ENCODE measurements around the gene NRP1. TPM values are rescaled to one million over a fixed set of nuclear protein-coding genes. Genes with fewer than 3 reads are reported as not detected.

Gene NRP1
- polyA plus RNA-seq, 3 donors, result 149 to 166 (median 158) TPM

DNA sequence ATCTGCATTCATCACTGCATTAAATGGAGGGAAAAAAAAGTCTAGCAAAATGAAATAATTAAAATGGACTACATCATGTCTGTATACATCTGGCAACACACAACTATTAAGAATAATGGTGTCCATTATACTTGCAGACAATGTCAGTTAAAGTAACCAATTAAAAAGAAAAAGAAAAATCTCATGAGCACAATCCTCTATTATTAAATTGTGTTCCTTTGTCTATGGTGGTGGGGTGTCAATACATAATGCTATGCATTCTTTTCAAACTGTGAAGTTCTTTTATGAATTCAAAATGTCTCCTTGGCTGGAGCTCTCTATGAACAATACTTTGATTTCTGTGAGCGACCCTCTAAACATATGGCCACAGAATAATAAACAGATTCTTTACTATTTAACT lies 63.5 kb downstream of the NRP1 start:
- DNase-seq, result no peak

DNA sequence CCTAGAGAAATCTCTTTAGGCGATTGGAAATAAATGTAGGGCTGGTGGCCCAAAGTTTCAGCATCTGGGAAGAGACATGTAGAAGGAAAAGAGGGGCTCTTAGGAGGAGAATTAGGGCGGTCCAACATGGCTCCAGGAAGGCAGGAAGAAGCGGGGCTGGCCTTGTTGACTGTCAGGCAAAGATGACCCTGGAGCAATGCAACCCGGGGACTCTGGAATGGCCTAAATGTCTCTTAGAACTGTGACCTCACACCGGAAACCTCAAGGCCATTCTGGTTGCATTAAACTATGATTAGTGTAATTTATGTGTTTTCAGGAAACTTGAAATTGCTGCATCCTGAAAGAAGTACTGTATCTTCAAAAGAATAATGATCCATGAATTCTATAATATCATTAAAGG lies 66.8 kb downstream of the NRP1 start:
- DNase-seq, result no peak

DNA sequence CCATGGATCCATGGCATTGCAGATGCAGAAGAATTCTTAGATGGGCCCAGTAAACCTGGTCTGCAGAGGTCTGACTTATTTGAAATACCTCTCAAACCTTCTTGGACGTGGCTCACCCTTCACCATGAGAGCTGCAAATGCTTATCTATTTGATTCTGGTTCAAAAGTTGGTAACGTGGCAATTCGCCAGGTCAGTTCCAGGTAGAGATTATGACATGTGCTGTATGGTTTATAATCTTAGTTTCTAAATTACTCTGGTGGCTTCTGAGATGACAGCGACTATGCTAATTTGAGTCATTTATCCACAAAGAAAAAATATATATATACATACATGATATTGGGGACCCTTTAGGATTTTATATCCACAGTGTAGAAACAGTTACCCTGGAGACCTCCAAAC lies 68.8 kb downstream of the NRP1 start:
- no peak for DNase-seq

DNA sequence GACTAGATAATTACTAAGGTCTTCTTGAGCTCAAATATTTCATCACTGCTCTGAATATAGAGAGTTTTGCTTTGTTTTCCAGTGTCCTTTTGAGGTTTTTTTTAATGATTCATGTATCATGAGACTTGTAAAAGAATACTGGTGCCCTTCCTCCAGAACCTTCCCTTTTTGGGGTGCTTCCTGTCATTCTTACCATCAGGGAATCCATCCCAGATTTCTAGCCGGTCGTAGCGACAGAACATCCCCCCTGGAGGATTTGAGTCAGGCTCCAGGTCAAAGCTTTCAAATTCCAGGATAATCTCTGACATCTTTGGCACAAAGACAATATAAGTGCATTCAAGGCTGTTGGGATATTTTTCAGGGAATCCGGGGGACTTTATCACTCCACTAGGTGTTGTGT lies 71.0 kb downstream of the NRP1 start:
- DNase-seq, result no peak

DNA sequence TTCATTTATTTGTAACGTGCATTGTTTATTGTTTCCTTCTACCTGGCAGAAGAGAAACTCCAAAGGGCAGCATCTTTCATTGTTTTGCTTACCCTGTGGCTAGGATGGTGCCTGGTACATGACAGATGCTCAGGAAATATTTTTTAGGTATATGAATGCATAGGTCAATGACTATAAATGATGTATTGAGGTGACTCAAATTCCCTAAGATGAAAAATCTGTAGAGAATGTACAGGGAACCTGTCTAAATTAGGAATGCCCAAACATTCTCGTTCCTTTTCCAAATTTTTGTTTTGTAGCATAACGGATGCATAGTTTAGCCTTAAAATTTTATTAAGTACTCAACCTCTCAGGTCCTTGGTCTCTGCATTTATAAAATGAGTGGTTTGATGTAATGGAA lies 71.6 kb downstream of the NRP1 start:
- DNase-seq, result no peak

DNA sequence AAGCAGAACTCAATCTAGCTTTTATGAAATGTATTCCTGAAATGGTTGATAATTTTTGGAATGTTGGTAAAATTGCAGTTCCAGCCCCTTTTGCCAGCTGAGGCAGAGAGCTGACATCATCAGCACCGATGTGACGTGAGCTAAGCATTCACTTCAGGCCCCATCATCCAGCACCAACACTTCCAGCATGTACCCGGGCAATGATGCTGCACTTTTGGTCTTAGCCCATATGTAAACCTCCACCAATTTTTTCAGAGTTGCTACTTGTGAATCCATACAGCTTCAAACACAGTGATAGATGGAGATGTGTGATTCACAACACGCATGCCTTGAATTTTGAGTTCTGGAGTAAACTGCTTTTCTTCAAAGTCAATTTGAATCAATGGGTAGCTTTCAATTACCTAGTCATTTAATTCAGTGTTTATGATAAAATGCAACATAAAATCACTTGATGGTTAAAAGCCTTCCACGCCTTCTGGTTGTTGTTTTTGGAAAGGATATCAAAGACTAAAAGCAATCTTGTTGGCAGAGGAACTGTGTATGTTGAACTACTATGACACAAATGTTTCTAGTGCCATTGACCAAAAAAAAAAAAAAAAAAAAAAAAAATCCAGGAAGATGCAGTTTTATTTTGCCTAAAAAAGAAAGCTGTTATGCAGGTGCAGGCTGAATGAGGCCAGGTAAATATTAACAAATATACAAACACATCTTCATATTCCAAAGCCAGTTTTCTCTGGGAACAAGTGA lies 73.9 kb downstream of the NRP1 start:
- no peak for DNase-seq

DNA sequence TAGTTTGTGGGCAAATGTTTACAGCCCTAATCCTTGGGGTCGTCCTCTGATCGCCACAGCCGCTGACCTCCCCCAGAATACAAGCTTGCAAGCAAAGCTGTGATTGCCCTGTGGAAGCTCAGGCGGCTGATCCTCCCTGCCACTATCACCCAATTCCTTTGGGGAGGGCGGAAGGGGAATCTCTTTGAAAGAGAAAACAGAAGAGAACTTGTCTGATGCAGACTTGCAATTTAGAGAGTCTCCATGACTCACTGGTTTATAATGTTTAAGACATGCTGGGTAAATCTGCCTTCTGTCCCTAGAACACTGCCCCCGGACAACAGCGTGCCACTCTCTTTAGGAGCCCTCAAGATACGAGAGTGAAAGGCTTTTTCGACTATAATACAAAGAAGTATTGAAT lies 75.5 kb downstream of the NRP1 start:
- DNase-seq, result no peak

DNA sequence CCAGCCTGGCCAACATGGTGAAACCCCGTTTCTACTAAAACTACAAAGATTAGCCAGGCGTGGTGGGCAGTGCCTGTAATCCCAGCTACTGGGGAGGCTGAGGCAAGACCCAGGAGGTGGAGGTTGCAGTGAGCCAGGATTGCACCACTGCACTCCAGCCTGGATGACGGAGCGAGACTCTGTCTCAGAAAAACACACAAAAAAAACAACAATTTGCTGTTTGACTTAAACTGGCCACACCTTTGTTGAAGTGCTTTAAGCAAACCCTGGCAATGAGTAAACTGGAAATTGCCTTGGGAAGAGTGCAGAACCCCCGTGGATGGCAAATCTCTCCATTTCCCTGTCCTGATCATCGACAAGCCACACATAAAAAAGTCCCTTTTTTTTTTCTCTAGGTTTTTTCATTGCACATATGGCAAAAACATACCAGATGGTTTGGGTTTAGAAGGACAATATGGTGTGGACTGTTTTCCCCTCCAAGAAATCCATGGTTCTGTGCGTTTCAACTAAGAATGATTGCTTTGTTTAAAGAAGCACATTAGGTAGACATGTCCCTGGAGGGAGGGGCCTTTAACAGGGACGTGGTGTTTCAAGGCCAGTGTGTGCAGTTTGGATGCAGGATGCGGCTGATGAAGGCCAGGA lies 76.9 kb downstream of the NRP1 start:
- DNase-seq, result no peak

DNA sequence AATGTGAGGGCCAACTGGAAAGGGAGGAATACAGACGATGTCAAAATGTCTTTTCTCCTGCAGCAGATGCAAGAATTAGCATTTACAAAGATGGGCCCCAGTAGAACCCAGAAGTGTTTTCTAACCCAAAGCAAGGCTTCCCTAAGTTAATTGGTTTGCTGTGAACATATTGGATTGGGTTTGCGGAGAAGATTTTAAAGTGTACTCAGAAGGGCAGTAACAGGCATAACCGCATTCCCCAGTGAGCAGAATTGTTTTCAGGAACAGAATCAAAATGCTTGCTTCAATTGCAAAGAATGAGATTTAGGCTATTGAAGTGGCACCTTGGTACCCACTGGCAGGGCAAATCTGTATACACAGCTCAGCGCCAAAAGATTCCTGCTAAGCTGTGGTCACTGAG lies 78.0 kb downstream of the NRP1 start:
- no peak for DNase-seq

DNA sequence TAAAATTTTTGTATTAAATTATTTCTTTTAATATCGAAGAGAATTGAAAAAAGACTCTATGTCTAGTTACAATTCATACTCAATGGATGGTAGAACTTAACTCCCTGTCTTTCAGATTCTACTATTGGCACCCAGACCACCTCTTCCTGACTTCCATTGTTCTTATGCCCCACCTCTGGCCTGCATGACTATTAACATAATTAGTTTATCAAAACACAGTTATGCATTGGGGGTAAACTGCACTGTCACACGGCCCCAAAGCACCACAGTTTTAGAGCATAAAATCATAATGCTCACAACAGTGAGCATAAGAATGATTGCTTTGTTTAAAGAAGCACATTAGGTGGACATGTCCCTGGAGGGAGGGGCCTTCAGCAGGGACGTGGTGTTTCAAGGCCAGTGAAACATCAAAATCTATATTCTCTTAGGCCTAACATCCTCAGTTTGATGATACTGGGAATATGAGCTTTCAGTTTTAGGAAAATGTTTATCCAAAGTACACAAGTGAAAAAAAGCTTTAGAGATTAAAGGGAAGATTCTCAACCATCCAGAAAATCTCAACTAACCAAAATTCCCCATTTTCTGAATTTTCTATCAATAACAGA lies 79.8 kb downstream of the NRP1 start:
- DNase-seq, result no peak

DNA sequence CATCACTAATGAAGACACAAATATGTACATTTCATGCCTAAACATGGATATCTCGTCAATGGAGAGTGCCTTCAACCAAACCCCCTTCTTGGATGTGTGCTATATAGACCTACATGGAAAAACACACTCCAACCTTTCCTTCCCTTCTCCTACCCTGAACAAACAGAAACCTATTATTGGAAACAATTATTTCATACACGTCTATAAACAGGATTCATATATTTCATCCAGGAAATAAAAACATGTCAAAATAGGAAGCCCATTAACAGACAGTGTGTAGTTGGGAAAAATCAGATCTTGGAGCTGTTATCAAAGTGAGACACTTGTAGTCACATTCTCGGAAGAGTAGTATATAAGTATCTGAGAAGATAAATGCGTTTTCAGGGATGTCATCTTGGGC lies 81.1 kb downstream of the NRP1 start:
- DNase-seq, result no peak

DNA sequence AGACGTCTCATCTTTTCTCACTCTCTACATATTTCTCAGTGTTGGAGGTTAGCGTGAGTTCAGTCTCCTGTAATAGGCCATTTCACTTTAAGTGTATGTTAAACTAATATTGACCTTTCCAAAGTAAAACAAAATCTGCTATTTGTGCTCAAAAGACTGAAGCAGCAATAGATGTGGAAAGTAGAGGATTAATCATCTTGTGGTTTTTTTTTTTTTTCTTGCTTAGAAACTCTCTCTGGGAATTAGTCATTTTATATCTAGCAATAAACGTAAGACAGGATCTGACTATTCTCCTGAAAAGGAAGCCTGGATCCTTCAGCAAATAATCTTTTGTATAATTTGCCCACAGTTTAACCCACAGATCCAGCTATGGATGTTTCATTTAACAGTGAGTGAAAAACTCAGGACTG lies 81.7 kb downstream of the NRP1 start:
- DNase-seq, result no peak

DNA sequence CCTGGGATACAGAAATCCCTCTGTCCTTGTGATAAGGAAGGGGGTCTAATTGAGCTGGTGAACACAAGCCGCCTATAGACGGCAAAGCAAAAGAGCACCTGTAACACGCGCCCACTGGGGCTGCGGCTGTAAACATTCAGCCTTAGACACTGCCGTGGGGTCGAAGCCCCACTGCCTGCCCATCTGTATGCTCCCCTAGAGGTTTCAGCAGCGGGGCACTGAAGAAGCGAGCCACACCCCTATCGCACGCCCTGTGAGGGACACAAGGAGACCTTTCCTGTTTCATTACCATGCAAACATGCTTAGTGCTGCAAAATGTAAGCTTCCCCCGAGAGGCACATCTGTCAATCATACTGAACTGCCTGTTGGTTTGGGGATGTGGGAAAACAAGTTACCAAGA lies 82.1 kb downstream of the NRP1 start:
- no peak for DNase-seq

DNA sequence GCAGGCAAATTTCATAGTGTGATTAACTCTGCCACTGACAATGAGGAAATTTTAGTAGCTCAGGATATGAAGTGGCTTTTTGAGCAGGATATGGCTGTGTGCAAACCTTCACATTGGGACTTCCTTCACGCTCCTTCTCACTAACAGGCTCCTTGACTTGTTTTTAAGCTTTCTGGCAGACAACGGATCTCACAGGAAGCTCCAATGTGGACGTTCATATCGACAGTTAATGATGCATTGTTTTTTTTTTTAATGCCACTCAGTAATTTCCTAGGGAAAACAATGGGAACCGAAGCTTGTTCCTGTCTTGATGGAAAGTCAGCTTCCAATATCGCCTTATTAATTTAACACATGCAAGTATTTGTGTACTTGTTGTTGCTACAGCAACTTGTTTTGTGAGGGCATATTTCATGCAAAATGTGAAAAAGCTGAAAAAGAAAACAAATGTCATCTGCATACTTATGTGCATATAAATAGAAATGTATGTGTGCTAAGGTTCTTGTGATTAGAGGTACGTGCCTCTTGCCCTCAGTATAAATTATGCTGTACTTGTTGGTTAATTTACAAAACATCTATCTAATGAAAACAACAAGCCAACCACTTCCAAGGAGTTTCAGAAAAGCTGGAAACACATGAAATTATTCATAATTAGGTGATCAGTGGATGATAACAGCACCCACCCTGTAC lies 84.7 kb downstream of the NRP1 start:
- no peak for DNase-seq

DNA sequence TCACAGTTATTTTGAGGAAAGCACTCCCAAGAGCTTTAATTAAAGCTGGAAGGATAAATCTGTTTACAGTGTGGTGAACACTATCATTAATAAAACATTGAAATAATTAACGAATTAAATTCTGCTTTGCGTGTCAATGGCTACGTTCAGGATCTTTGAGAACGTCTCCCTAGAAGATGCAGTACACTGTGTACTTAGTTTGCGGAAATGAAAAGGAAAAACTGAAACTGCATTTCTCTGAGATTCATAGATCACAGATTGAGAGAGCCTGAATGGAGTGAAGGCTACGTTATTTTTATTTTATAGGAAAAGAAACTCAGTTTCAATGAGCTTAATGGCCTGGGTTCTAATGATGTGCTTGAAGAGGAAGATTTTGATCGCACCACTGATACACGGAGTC lies 85.3 kb downstream of the NRP1 start:
- no peak for DNase-seq

DNA sequence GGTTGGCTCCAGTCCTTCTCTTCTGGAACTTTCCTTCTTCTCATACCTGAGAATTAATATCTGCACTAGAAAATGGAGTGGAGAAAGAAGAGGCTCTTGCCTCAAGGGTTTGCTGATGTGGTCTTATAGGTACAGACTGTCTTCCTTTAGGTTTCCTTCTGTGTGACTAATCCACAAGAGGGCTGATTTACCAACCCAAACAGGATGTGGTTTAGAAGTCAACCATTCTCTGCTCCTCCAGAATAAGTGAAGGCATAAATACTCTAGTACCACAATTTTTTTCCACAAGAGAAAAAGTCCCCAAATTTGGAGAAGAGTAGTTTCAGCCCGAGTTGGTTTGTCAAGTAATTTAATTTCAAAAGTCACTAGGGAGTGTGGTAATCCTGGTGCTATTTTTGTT lies 85.8 kb downstream of the NRP1 start:
- no peak for DNase-seq

DNA sequence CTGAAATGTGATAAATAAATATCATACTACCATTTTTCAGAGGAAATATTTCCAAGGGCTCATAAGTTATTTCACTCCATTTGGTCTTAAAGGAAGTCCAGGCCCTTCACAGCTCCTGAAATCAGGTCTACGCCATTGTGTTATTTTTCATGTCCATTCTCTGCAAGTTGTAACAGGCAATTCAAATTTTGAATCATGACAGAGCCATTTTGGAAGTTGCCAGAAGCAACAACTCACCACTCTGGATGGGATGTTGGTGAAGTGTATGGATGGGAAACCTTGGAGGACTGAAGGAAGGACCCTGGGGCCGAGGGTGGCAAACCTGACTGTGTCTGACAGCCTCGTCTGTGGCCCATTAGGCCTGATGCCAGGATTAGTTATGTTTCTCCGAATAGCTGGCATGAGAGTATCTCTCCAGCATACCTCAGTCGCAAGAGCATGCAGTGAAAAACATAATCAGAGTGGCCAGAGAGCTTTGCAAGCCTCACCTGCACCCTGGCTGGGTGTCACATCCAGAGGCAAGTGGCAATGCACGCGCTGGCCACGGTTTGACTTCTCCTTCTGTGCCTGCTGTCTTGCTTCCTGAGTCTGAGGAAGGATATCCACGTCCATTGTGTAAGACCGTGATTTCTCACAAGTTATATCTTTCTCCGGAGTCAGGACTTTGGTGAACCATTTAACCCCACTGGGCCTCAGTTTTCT lies 87.1 kb downstream of the NRP1 start:
- no peak for DNase-seq

DNA sequence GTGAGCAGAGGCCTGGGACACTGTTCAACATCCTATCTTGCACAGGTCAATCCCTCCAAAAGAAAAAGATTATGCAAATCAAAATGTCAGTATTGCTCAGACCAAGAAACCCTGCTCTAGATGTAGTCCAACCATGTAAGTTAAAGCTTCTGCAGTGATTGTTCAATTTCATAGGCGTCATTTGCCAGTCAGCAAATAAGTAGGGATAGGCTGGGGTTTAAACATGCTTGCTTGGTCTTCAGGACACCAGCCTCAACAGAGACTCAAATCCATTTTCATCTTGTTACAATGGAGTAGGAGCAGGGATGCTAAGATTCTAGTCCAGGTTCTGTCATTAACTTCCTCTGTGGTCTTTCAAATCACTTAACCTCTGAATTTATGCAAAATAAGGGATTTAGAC lies 89.1 kb downstream of the NRP1 start:
- no peak for DNase-seq

DNA sequence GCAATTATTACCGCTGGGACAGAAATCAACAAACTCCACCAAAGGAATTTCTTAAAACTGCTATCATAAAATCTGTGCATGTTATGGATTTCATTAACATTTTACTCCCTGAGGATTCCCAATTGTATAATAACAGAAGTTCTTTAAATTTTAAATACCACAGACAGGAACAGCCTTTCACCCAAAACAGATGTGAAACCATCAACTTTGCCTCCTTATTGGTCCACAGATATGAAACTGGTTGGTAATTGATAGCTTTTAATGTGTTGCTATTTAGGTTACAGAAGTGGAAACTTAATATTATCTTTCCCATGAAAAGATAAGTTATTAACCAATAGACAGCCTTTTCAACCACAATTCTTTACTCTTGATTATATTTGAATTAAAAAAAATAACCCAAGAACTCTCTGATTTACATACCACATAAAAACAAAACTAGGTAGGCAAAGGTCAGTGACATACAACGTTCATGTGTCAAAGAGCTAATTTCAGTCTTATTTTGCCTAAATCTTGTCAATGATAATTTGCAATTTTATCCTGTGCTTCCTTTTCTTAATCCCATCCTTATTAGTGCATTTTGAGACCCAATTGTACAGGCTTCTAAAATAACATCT lies 90.0 kb downstream of the NRP1 start:
- no peak for DNase-seq

DNA sequence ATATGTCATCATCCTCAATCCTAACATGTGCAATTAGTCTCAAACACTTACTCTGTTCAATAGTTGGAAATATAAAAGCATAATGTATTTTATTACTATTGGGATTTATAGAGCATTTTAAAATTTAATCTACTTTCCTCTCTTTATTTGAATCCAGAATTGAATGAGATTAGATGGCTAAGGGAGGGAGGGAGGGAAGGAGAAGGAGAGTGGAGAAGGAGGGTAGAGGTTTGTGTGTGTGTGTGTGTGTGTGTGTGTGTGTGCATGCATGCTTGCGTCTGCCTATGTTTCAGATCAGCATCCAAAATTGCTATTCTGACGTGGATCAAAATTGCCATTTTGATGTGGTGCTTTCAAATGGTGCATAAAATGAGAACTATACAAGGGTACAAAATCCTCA lies 90.8 kb downstream of the NRP1 start:
- DNase-seq, result no peak

DNA sequence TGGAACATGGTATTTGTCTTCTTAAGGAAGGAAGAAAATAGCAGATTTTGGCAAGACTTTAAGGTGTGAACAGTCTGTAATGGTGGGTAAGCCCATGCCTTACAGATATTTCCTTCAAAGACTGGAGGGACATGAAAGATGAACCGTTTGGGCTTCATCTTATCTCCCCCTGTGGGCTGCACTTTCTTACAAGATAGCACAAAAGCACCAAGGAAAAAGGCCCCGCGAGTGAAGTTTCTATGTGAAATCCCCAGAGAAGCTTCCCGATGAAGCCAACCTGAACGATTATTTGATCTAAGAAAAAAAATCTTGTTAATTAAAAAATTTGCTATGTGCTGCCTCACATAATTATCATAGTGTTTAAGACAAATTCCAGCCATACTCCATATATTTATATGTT lies 91.5 kb downstream of the NRP1 start:
- DNase-seq, result no peak

DNA sequence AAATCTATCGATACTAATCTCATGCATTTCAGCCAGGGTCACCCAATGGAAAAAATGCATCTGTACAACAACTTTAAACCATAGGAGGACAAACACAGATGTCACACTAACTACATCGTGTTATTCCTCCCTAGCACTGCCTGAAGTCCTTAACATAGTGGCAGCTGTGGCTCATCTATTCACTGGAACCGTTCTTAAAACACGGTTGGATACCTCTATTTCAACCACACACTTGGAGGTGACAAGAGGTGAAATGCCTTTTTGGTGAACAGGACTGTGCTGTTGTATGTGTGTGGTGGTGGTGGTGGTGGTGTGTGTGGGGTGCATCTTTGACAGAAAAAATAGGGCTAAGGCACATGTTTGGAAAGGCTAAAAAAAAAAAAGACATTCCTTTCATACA lies 93.1 kb downstream of the NRP1 start:
- no peak for DNase-seq

Data from renal pelvis (tissue), 4 donors.